A204.1 (cell line): Measurements from ENCODE around the gene RUNX3.
"Not testable (repeated sequence)": the region's sequence is repeated elsewhere in the genome, so short reads cannot be mapped to it uniquely, and the experiment has no call there.

Experiments used
- FAIRE-seq: peaks from 2 replicates; lab custom pipeline; 2012; peaks lifted over from hg19 to GRCh38; lab: Jason Lieb, UNC

The RUNX3 gene

DNA sequence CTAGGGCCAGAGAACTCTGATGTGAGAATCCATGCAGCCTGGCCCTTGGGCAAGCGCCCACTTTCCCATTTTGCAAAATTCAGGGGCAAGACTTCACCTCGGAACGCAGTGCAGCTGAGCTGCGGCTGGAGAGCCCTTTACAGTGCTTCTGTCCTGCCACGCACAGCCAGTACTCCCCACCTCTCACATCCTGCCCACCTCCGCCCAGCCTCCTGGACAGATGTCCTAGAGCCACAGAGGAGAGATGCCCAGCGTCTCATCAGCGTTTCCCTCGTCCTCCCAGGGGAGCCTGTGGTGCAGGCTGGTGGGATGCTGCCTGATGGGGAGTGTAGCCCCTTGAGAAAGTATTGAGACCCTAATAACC is 29.6 kb downstream of the RUNX3 start:
- FAIRE-seq, result no peak

DNA sequence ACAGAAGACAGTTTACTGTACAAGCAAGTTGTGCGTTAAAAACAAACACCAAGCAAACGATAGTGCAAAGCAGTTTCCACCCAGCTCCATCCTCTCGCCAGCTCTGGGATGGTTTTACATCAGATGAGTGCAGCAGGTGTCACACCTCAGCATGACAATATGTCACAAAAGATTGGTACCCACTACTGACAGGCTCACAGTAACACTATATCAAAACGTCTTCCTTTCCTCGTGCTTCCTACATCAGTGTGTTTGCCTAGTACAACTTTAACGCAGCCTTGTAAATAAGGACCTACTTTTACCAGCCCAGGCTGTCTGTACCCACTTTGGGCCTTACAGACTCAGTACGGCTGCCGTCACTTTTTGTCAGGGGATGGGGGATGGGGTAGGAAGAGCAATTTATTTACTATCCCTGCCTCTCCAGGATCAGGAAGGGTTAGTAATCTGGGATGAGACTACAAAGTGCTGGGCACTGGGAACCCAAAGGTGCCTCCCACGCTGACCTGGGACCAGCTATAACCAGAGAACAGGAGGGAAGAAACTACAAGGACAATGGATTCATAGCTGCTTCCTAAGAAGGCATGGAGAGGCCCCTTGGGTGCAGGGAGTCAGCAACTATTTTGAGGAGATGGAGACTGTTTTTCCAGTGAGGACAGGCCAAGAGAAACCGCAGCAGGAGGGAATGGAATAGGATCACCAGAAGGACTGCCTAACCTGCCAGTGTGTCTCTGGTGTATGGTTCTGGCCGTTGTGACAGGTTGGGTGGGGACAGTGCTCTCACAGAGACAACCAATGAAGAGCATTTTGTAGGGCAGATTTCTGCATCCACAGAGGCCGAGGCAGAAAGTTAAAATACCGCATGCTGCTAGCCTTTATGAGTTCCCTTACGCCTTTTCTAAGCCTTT is 30.2 kb downstream of the RUNX3 start:
- FAIRE-seq, result no peak

DNA sequence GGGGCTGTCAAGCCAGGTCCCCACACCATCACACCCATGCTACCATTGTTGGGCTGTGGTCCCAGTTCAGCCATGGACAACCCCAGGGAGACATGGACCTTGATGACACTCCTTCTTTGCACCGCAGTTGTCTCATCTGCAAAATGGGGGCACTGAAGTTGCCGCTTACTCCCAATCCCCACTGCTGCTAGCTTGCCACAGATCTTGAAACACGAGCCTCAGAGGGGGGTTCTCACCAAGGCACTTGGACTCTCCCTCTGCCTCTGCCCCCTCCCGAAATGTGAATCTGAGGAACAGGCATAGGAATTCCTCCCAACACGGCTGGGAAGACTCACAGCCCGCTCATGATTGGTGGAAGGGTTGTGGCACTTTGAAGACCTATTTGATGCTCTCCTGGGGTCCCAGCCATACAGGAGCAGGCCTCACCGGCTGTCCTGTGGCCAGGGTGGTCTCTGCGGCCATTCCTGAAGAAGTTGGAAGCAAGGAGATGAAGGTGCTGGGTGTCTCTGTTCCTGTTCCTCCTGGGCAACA is 31.1 kb downstream of the RUNX3 start:
- no peak for FAIRE-seq

DNA sequence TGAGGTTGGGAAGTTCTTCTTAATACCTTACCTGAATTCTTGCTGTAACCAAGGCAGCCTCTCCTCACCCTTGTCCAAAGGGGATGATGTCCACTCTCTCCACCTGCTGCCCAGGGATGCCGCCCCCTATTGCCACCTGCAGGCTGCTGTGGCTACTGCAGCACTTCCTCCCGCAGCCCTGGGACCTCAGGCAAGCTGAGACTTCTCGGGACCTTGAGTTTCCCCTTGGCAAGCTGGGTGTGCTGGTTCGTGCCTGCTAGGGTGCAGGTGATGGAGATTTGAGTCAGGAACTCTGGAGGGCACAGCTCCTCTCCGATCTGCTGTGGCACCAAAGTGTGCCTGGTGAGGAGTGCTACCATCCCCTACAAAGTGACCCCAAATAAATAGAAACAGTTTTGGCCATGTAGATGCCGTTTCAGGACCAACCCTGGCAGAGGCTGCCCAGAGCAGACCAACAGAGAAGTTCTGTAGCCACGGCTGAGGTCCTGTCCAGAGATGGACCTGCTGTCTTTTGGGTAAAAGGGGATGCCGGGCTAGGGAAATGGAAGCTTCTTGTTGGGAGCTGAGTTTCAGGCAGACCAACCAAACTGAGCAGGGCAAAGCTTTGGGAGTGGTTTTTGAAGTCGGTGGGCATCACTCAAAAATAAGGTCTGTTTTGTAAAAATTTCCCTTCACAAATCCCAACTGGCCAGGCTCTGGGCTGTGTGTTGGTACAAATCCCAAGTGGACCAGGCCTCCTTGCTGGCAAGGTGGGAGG is 31.7 kb downstream of the RUNX3 start:
- FAIRE-seq, result no peak

DNA sequence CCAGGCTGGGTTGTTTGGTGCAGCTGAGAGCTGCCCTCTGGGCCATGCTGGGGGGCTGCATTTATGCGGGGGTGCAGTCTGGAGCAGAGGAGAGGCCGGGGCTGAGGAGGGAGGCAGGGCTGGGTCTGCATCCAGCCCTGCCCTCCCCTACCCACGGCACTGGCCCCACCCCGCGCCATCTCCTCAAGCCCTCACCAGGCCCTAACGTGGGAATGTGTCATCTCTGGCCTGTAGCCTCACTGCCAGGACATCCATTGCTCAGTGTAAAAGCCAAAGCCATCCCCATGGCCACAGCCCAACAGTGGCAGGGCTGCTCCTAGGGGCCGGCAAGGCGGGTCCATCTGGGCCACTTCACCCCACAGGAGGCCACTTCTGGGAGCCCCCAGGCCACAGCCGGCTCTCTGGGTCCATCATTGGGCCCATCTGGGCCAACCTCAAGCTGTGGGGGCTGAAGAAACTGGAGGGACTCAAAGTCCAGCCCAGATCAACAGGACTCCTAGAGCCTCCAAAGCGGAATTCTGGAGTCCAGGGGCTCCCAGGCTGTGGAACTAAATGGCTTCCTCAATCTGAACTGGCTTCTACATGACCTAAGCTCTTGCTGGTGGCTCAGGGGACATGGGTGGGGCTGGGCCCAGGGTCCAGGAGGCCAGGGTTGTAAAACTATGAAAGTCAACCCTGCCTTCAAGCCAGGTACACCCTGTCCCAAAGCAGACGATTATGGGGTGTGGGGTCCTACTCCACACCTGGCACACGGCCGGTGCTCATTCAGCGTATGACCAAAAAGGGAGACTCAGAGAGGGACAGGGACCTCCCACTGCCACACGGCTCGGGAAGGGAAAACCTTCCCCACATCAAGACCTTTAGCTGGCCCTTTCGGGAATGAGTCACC is 32.6 kb downstream of the RUNX3 start:
- FAIRE-seq, result no peak

DNA sequence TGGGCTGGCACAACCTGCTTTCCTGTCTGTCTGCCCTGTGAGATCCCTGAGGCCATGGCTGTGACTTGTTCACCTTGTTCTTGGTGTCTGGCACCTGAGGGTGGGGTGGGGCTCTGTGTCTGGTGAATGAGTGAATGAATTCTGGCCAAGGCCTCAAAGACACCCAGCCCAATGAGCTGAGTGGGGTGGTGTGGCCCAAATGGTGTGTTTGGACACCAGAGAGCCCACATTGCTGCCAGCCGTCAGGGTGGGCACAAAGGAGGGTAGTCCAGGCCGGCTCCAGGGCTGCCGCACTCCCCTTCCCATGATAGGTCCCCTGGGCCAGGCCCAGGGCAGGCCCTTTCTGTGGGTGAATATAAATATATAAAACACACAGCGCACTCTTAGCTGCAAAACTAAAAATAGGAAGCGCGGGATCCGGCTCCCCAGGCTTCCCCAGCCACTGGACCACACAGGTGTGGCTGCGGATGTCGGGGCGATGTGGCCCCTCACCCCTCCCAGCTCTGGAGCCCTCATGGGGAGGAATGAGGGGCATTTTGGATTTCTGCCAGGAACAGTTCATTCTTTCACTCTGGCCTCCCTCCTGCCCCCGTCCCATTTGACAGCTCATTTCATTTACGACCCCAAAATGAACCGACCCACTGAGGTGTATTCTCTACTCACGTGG is 33.3 kb downstream of the RUNX3 start:
- no peak for FAIRE-seq

DNA sequence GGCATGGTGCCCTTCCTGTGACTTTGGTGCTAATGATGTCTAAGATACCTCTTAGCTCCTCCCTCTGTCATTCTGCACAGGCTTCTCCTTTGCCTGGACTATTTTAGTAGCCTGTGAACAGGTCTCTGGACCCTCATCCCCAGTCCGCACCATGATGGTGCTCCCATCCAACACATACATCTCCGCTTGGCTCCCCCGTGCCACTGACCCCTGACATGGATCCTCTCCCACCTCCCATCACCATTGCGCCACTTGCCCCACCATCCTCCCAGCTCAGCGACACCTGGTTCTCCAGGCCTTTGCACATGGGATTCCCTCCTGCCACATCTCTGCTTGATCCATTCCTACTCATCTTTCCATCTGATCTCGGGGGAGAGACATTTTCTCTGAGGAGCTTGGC is 33.9 kb downstream of the RUNX3 start:
- FAIRE-seq, result no peak

DNA sequence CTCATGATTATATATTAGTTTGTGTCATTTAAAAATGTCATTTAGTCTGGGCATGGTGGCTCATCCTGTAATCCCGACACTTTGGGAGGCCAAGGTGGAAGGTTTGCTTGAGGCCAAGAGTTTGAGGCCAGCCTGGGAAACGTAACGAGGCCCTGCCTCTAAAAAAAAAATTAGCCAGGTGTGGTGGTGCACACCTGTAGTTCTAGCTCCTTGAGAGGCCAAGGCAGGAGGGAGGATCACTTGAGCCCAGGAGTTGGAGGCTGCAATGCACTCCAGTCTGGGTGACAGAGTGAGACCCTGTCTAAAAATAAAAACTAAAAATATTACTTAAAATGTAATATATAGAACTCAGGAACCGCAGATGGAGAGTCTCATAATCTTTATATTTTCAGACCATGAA is 34.6 kb downstream of the RUNX3 start:
- no peak for FAIRE-seq

DNA sequence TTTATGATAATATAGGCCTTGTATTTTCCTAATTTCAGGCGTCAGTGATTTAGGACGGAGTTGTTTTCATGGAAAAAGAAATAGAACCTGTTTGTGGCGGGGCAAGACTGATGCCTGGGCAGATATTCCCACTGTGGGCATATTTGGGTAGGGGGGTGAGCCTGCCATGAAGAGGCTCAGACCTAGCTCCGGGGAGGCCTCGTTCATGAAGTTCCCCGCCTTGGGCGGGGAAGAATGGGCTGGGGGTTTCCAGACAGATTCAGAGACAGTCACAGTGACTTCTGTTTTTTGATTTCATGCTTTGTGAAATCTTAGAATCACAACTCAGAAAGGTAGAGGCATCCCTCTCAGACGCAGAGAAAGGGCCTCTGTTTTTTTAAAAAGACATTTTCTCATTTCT is 36.1 kb downstream of the RUNX3 start:
- FAIRE-seq, result no peak

DNA sequence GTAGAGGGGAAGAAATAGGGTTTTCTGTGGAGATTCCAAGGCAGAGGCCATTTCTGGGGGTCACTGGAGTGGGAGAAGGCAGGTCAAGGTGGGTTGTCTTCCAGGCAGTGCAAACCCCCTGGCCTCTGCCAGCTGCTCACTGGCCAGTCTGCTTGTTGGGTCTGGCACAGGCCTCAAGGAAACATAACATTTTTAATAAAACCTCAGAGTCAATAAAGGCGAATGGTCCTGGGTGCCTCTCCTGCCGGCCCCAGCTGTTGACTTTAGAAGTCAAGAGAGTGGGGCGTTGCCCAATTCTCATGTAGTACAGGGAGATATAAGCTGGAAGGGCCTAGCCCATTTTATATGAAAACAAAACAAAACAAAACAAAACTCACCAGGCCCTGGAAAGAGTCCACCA is 36.6 kb downstream of the RUNX3 start:
- no peak for FAIRE-seq

DNA sequence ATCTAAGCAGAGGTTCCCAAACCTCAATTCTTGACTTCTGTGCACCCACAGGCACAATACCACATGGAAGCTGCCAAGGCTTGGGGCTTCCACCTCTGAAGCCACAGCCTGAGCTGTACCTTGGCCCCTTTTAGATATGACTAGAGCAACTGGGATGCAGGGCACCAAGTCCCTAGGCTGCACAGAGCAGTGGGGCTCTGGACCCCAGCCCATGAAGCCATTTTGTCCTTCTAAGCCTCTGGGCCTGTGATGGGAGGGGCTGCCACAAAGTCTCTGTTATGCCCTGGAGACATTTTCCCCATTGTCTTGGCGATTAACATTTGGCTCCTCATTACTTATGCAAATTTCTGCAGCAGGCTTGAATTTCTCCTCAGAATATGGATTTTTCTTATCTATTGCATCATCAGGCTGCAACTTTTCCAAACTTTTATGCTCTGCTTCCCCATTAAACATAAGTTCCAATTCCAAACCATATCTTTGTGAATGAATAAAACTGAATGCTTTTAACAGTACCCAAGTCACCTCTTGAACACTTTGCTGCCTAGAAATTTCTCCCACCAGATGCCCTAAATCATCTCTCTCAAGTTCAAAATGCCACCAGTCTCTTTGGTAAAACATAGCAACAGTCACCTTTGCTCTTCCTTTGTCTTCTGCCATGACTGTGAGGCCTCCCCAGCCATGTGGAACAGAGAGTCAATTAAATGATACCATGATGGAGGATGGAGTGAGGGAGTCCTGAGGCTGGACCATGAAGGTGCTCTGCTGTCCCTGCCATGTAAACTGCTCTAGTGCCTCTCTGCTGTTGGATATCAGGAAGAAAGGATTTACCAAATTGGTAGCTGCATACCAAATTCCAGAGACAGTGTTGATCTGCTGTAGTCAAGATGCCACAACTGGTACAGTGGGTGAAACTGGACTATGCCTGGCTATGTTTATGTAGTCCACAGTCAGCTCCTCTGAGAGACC is 37.6 kb downstream of the RUNX3 start:
- FAIRE-seq, result no peak

DNA sequence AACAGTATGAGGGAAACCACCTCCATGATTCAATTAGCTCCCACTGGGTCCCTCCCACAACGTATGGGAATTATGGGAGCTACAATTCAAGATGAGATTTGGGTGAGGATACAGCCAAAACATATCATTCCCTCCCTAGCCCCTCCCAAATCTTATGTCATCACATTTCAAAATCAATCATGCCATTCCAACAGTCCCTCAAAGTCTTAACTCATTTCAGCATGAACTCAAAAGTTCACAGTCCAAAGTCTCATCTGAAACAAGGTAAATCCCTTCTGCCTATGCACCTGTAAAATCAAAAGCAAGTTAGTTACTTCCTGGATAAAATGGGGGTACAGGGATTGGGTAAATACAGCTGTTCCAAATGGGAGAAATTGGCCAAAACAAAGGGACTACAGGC is 38.7 kb downstream of the RUNX3 start:
- not testable (repeated sequence) for FAIRE-seq

DNA sequence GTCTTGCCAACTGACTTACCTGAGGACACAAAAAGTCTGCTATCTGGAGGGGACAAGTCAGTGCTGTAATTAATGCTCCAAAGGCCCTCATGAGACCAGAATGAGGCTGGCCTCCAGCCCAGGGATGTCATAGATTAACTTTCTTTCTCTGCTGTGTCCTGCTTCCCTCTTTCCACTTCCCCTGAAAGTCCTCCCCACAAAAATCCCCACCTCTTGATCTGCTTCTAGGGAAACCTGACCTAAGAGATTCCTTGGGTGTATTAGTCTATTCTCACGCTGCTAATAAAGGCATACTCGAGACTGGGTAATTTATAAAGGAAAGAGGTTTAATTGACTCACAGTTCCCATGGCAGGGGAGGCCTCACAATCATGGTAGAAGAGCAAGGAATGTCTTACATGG is 39.2 kb downstream of the RUNX3 start:
- FAIRE-seq, result no peak

DNA sequence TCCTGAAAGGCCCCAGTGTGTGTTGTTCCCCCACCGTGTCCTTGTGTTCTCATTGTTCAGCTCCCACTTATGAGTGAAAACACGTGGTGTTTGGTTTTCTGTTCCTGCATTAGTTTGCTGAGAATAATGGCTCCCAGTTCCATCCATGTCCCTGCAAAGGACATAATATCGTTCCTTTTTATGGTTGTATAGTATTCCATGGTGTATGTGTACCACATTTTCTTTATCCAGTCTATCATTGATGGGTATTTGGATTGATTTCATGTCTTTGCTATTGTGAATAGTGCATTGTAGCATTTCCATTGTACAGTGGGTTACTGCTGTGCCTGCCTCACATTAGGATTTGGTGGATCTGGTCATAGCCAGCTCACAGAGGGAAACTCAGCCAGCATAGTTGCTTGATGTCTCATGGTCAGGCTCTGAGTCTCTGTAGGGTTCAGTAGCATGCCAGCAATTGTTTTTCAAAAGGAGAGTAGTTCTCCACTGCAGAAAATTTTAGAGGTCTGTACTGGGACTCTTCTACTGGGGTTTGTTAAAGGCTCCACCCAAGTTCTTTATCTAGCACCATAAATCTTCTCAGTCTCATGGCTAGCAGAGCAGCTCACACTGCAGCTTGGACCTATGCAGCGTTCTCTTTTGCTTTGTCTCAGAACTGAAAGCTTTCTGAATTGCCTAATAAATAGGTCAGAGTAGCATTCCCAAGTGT is 41.0 kb downstream of the RUNX3 start:
- no peak for FAIRE-seq

DNA sequence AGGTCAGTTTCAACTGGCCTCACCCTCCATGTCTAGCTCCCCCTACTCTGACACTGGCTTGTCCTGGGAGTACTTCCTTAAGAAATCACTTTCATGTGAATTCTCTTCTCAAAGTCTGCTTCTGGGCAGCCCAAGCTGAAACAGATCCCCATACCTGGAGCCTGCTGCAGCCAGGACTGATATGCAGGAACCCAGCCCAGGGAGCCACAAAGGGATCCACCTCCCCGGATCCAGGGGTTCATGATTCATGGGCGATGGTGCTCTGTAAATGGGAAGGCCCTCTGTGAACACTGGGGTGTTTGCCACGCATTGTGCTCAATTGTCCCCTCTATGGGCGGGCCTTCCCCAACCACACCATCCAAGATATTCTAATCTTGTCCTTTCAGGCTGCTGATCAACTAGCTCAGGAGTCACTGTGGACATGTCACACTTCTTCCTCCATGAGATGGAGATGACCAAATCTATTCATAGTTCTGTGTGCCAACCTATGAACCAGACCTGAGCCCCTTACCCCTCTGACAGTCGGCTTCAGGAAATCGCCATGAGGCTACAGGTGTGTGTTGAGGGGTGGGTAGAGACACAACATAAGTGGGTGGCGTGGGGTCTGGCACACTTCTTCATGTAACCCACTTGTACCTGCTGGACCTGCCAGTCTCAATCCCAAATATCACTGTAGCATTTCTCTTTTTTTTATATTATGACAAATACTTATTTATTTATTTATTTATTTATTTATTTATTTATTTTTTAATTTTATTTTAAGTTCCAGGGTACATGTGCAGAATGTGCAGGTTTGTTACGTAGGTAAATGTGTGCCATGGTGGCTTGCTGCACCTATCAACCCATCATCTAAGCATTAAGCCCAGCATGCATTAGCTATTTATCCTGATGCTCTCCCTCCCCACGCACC is 41.8 kb downstream of the RUNX3 start:
- FAIRE-seq, result no peak

DNA sequence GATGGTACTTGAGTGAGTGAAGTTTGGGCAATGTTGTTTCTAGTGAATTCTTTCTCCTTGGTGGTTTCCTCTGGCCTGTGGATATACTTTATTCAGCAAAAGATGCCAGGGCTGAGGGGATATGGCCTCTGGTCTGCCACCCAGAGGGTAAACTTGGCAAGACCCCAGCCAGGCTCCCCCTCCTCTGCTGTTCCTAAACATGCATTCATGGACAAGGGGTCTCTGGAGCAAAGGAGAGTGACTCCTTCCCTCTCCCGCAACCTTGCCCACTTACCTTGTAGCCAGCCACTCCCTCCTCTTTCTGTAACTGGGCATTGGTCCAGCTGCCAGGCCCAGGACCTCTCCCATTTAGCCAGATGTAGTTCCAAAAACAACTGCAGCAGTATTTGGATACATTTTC is 43.8 kb downstream of the RUNX3 start:
- no peak for FAIRE-seq

DNA sequence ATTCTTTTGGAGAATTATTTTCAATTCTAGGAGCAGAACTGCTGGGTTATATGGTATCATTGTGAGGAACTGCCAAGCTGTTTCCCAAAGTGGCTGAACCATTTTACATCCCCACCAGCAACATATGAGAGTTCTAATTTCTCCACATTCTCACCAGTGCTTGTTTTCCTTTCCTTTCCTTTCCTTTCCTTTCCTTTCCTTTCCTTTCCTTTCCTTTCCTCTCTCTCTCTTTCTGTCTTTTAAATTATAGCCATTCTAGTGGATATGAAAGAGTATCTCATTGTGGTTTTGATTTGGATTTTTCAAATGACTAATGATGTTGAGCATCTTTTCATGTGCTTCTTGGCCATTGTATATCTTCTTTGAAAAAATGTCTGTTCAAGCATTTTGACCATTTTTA is 45.3 kb downstream of the RUNX3 start:
- FAIRE-seq, result no peak

DNA sequence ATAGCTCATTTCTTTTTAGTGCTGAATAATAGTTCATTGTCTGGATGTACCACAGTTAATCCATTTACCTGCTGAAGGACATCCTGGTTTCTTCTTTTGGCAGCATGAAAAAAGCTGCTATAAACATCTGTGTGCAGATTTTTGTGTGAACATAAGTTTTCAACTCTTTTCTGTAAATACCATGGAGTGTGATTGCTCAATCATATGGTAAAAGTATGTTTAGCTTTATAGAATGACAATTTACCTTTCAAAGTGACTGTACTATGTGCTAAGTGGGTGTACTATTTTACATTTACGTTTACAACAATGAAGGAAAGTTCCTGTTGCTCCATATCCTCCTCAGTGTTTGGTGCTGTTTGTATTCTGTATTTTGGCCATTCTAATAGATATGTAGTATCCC is 49.0 kb downstream of the RUNX3 start:
- FAIRE-seq, result no peak
